ENCODE results near the gene PCDHGA6.

PCDHGA6 gene

DNA sequence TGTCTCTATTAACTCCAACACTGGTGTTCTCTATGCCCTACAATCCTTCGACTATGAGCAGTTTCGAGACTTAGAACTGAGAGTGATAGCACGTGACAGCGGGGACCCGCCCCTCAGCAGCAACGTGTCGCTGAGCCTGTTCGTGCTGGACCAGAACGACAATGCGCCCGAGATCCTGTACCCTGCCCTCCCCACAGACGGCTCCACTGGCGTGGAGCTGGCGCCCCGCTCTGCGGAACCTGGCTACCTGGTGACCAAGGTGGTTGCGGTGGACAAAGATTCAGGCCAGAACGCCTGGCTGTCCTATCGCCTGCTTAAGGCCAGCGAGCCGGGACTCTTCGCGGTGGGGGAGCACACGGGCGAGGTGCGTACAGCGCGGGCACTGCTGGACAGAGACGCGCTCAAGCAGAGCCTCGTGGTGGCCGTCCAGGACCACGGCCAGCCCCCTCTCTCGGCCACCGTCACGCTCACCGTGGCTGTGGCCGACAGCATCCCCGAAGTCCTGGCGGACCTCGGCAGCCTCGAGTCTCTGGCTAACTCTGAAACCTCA, 49.1 kb downstream of the PCDHGA6 start:
- DNase-seq: no peak

DNA sequence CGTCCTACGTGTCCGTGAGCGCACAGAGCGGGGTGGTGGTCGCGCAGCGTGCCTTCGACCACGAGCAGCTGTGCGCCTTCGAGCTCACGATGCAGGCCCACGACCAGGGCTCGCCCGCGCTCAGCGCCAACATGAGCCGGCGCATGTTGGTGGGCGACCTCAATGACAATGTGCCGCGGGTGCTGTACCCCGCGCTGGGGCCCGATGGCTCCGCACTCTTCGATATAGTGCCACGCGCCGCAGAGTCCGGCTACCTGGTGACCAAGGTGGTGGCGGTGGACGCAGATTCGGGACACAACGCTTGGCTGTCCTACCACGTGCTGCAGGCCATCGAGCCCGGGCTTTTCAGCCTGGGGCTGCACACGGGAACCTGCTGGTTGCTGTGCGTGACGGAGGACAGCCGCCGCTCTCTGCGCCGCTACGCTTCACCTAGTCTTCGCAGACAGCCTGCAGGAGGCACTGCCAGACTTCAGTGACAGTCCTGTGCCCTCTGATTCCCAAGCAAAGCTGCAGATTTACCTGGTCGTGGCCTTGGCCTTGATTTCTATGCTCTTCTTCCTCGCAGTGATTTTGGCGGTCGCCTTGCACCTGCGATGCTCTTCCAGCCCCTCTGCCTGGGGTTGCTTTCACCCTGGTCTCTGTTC, 54.2 kb downstream of the PCDHGA6 start:
- no peak for DNase-seq
